Left renal cortex interstitium (tissue), 4 donors: ENCODE measurements around the gene SLC44A1. TPM values are rescaled to one million over a fixed set of nuclear protein-coding genes. Genes with fewer than 3 reads are reported as not detected.
"Not testable (repeated sequence)": the region's sequence is repeated elsewhere in the genome, so short reads cannot be mapped to it uniquely, and the experiment has no call there.

Source experiments
- DNase-seq, 4 donors: peaks; one replicate each; pipeline ENCODE4 v3.0.0-alpha.2; 2013; ENCODE audit warnings: low read depth in 4 of 4, low spot score in 2 of 4, missing footprints in 1 of 4
- polyA plus RNA-seq, 4 donors: library from polyadenylated mRNA; unstranded; fragments of 120-200 nt; gene quantifications; one replicate each; pipeline ENCODE4 v1.2.1, GENCODE V29; 2013; ENCODE audit not compliant: insufficient read length in 4 of 4

Gene SLC44A1
- polyA plus RNA-seq, 4 donors = 44.0 to 61.1 (median 48.8) TPM

GRCh38 chr9:105241356-105242043, 3.0 kb upstream of the SLC44A1 start:
- DNase-seq = no peak

GRCh38 chr9:105242062-105242461, 2.4 kb upstream of the SLC44A1 start:
- DNase-seq = no peak

- no peak for DNase-seq
Measured at GRCh38 chr9:105242557-105242956, 1.9 kb upstream of the SLC44A1 start.

DNA sequence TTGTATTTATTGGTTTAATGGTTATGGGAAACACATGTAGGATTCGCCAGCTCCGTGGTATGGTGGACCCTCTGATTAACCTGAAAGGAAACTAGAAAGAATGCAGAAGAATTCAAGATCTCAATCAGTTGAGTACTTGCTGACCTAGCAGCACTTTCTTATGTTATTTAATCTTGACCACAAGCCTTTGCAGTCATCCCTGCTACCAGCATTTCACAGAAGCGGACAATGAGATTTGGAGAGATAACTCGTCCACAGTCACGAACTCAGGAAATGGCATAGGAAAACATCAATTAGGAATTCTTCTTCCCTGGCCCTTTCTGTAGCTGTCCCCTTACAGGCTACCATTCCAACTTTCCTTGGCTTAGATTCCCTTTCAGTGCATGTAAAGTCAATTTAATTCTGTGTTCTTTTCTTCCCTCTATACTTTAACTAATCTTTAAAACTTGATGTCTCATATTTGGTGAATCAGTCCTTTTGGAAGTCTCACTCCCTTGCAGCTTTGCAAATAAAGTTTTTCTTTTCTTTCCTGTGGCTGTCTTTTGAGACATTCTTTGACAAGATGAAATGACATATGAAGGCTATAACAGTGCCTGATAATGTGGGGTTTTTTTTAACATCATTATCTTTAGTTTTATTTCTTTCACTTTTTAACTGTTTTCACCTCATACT, 1.3 kb upstream of the SLC44A1 start:
- DNase-seq = no peak

GRCh38 chr9:105244734-105245028, 230 bp downstream of the SLC44A1 start:
- no peak for DNase-seq

DNA sequence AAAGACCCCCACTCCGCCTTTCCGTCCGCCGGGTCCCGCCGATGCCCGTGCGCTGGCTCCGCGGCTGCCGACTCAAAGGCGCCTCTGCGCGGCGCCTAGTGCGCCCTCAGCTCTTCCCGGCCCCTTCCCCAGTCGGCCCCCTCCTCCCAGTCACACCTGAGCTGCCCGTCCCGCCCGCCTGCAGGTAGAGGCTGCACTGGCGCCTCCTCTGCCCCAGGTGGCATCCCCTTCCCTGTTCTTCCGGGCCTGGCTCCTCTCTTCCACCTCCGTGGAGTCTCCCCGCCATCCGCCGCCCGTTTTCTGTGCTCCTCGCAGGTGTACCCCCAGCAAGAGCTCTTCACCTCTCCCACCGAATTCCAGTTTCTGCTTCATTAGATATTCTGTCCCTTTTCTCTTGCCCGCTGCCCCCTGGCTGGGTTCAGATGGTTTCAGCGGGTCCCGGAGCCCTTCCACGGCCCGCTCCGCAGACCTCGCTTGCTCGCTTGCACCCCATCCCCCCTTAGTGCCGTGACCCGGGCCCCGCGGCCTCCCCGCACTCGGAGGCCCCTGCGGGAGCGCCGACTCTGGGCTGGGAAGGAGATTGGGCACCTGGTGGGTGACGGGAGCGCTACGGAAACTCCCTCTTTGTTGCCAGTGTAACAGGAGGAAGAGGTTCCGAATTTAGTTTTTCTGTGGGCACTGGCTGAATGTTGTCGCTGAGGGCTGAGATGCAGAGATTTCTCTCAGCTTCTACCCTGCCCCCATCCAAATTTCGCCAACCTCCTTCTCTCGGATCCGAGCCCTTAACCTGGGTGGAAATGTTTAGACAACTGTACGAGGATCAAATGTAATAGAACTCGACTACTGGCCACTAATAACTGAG, 809 bp downstream of the SLC44A1 start:
- DNase-seq = no peak

- DNase-seq = no peak
Measured at GRCh38 chr9:105245891-105246161, 1.4 kb downstream of the SLC44A1 start.

DNA sequence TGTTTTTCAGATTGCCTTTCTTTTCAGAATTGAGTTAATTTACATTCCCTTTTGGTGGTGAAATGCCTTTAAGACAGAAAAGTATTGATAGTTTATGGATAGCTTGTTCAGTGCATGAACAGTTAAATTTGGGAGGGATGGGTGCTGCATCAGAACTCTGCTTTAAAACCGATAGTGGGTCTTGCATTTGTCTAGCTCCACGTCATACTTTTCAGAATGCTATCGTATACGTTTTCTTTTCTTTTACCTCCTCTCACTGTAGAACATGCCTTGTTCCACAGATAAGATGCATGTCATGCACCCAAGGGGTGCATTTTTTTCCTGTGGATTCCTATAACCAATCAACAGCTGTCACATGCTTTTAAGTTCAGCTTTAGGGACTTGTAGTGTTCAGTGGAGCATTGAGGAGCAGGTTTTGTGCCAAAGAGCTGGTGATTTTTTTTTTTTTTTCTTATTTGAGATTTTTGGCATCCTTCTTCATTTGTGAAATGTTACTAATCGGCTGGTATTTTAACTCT, 2.3 kb downstream of the SLC44A1 start:
- DNase-seq = no peak

- DNase-seq = no peak
Measured at GRCh38 chr9:105248691-105249090, 4.2 kb downstream of the SLC44A1 start.

DNA sequence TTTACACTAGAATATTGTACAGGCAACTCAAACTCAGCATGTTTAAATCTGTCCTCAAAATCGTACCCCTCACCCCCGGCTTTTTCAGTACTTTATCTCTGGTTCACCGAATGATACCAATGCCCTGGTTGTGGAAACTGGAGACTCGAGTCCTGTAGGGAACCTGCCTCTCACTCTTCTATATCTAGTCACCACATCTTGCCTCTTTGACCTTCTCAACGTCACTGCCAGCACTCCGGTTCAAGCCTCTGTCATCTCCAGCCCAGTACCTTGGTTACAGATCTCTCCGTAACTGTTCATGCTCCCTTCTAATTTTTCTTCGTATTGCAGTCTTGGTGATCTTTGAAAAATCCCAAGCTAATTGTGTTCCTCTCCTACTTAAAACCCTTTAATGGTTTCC, 6.7 kb downstream of the SLC44A1 start:
- DNase-seq = no peak

GRCh38 chr9:105251733-105252404, 7.4 kb downstream of the SLC44A1 start:
- no peak for DNase-seq

DNA sequence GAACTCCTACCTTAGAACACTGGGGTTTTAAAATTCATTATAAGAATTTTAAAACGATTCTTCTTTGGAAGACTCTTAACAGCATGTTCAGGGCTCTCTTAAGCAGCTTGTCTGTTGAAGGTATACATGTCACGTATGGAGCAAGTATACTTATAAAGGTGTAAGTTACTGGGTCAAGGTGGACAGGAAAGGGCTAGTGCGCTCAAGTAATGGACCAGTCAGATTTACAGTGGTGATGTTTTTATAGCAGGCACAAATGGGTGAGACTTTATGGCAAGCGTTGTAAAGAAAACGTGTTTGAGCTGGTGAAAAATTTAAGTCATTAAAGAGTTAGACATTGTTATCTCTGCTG, 7.9 kb downstream of the SLC44A1 start:
- DNase-seq = no peak

- no peak for DNase-seq
Measured at GRCh38 chr9:105254226-105254625, 9.8 kb downstream of the SLC44A1 start.

DNA sequence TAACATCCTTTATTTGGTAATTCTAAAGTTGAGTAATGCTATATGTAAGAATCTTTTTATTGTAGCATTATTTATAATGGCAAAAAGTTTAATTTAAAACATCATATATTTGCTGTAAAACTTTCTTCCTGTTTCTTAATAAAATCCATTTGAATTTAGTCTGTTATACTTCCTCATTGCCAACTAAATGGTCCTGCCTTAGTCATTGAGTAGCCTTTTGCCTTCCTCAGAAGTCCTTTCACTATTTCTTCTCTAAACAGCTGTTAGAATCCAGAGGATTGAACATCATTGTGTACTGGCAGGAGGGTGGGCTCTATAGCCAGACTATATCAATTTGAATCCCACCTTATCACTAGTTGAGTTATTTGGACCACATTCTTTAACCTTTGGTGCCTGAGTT, 11.0 kb downstream of the SLC44A1 start:
- no peak for DNase-seq

DNA sequence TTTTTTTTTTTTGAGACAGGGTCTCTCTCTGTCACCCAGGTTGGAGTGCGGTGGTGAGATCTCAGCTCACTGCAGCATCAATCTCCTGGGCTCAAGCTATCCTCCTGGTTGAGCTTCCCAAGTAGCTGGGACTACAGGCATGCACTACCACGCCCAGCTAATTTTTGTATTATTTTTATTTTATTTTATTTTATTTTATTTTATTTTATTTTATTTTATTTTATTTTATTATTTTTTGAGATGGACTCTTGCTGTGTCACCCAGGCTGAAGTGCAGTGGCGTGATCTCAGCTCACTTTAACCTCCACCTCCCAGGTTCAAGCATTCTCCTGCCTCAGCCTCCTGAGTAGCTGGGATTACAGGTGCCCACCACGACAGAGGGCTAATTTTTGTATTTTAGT, 12.1 kb downstream of the SLC44A1 start:
- DNase-seq = not testable (repeated sequence)

GRCh38 chr9:105257809-105258208, 13.4 kb downstream of the SLC44A1 start:
- DNase-seq = no peak

DNA sequence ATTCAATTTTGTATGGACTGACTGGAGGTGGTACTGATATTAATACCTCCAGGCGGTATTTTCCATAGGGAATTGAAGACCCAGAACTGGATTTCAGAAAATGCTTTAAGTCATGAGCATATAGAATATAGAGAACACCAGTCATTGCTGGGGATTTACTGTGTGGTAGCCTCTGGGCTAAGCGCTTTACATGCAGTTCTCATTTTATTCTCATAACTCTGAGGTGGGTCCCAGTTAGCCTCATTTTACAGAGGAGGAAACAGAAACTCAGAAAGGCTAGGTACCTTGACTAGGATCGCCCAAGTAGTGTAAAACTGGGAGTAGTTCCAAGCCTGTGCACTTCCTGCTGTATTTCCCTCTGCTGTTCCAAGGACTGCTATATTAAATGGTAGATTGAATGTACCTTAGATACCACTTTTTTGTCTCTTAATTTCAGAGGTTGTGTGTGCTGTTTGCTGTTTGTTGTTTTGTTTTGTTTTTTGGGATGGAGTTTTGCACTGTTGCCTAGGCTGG, 13.8 kb downstream of the SLC44A1 start:
- no peak for DNase-seq

- no peak for DNase-seq
Measured at GRCh38 chr9:105259274-105259673, 14.8 kb downstream of the SLC44A1 start.

DNA sequence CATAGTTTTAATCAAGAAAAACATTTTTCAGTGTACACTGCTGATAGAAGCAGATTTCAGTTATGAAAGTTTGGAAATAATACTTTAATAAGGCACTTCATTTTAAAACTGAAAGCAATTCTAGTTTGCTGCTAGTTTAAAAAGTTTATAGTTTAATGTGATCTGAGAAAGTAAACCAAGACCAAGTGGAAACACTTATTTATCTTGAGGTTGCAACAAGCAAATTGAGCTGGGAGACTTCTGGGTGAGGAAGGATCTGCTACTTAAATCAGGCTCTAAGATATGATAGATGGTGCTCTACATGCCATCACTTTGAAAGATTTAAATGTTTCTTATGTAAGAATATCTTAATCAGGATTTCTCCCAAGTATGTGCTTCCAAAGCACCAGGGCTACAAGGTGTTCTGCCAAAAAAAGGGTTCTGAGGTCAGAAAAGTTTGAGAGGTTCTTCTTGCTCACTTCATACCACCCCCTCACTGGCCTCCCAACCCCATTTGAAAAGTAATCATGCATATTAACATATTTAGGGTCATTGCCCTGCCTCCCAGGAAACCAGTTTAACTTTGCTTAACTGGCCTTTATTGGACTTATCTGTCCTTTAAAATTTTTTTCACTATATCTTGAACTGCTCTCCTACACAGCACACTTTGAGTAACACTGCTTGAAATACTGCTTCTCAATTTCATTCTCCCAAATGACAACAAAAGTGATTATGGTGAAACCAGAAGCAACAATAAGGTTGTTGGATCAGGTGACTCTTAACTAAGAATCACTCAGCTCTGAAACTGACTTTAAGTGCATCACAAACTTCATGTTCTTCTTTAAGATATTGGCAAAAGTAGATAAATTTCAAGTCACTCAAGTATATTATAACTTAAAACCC, 15.5 kb downstream of the SLC44A1 start:
- no peak for DNase-seq

DNA sequence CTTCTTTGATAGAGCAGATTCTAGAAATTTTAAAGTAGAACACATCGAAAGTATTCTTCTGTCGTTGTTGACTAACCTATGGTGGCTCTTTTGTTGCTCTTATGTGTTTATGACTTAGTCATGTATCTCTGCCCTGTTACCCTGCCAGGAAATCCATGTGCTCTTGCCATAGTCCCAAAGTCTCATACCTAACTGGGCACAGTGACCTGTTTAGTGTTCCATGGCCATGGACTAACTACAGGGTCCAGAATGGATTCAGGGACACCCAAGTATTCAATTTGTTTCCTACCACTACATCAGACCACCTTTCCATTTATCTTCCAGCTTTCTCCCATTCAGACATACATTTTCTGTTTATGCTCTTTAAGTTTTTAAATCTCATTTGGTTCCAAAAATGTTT, 18.0 kb downstream of the SLC44A1 start:
- DNase-seq = no peak
